BE2C (cell line): Measurements from ENCODE around the gene TLN1.

Experiments
- DNase-seq: peaks from one replicate; pipeline ENCODE4 v3.0.0-alpha.2; 2020
- H3K27me3 ChIP-seq: fragments of 250-450 bp; sonication (Bioruptor Pico); 2 replicates; pipeline ENCODE4 v1.5.1; 2020; ENCODE audit warnings: mild to moderate bottlenecking
- H3K36me3 ChIP-seq: fragments of 250-450 bp; sonication (Bioruptor Pico); 2 replicates; pipeline ENCODE4 v1.5.1; 2020; ENCODE audit warnings: mild to moderate bottlenecking
- H3K4me1 ChIP-seq: fragments of 250-450 bp; sonication (Bioruptor Pico); 2 replicates; pipeline ENCODE4 v1.5.1; 2020
- H3K4me3 ChIP-seq: 2 replicates; pipeline ENCODE4 v1.5.1; 2011; ENCODE audit warnings: low read depth, low read length
- H3K9me3 ChIP-seq: fragments of 250-450 bp; sonication (Bioruptor Pico); 2 replicates; pipeline ENCODE4 v1.5.1; 2020
- TF ChIP-seq, protein P1 (sequence below): IDR thresholded peaks from 2 replicates; pipeline ENCODE4 v1.5.1; 2012; ENCODE audit warnings: mild to moderate bottlenecking, low read depth, low read length

Gene TLN1

GRCh38 chr9:35680331-35681105 lies 51.5 kb downstream of the TLN1 start:
- DNase-seq = no peak
- 0 out of 2 replicates have a peak, but pooled peaks cover 2% of the 10 kb centered on the region for H3K4me1 ChIP-seq
- no peaks in the 10 kb centered on the region for H3K27me3 ChIP-seq
- TF ChIP-seq, protein P1, sequence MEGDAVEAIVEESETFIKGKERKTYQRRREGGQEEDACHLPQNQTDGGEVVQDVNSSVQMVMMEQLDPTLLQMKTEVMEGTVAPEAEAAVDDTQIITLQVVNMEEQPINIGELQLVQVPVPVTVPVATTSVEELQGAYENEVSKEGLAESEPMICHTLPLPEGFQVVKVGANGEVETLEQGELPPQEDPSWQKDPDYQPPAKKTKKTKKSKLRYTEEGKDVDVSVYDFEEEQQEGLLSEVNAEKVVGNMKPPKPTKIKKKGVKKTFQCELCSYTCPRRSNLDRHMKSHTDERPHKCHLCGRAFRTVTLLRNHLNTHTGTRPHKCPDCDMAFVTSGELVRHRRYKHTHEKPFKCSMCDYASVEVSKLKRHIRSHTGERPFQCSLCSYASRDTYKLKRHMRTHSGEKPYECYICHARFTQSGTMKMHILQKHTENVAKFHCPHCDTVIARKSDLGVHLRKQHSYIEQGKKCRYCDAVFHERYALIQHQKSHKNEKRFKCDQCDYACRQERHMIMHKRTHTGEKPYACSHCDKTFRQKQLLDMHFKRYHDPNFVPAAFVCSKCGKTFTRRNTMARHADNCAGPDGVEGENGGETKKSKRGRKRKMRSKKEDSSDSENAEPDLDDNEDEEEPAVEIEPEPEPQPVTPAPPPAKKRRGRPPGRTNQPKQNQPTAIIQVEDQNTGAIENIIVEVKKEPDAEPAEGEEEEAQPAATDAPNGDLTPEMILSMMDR = no peak
- H3K36me3 ChIP-seq = no peaks in the 10 kb centered on the region
- H3K9me3 ChIP-seq = no peaks in the 10 kb centered on the region
- no peak overlapping the region for H3K4me3 ChIP-seq

- DNase-seq = no peak
- Histone ChIP-seq H3K4me3 (no peak overlapping the region), H3K27me3 (no peaks in the 10 kb centered on the region), H3K36me3 (no peaks in the 10 kb centered on the region), H3K4me1 (0 out of 2 replicates have a peak, but pooled peaks cover 2% of the 10 kb centered on the region), H3K9me3 (no peaks in the 10 kb centered on the region)
- TF ChIP-seq, protein P1 = no peak
Measured at GRCh38 chr9:35679766-35680330, 52.1 kb downstream of the TLN1 start.

DNA sequence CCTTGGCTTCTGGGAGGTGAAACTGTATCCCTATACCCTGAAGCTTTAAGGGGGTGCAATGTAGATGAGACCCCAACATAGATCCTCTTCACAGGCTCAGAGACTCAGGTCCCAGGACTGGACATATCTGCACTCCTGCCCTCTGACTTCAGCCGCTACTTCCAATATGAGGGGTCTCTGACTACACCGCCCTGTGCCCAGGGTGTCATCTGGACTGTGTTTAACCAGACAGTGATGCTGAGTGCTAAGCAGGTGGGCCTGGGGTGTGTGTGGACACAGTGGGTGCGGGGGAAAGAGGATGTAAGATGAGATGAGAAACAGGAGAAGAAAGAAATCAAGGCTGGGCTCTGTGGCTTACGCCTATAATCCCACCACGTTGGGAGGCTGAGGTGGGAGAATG lies 52.9 kb downstream of the TLN1 start:
- TF ChIP-seq, protein P1 = no peak
- H3K9me3 ChIP-seq = no peaks in the 10 kb centered on the region
- no peaks in the 10 kb centered on the region for H3K36me3 ChIP-seq
- H3K4me3 ChIP-seq = no peak overlapping the region
- no peaks in the 10 kb centered on the region for H3K27me3 ChIP-seq
- no peak for DNase-seq
- H3K4me1 ChIP-seq = 0 out of 2 replicates have a peak, but pooled peaks cover 2% of the 10 kb centered on the region

DNA sequence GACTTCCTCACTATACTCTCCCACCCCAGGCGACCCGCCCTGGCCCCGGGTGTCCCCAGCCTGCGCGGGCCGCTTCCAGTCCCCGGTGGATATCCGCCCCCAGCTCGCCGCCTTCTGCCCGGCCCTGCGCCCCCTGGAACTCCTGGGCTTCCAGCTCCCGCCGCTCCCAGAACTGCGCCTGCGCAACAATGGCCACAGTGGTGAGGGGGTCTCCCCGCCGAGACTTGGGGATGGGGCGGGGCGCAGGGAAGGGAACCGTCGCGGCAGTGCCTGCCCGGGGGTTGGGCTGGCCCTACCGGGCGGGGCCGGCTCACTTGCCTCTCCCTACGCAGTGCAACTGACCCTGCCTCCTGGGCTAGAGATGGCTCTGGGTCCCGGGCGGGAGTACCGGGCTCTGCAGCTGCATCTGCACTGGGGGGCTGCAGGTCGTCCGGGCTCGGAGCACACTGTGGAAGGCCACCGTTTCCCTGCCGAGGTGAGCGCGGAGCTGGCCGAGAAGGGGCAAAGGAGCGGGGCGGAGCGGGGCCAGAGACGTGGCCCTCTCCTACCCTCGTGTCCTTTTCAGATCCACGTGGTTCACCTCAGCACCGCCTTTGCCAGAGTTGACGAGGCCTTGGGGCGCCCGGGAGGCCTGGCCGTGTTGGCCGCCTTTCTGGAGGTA lies 56.1 kb downstream of the TLN1 start:
- no peaks in the 10 kb centered on the region for H3K36me3 ChIP-seq
- TF ChIP-seq, protein P1 = no peak
- H3K4me3 ChIP-seq = peak overlapping the region; percentile 52
- no peaks in the 10 kb centered on the region for H3K4me1 ChIP-seq
- no peaks in the 10 kb centered on the region for H3K9me3 ChIP-seq
- DNase-seq = peak; percentile 85
- no peaks in the 10 kb centered on the region for H3K27me3 ChIP-seq

- TF ChIP-seq, protein P1 = no peak
- Histone ChIP-seq H3K27me3 (no peaks in the 10 kb centered on the region), H3K36me3 (no peaks in the 10 kb centered on the region), H3K4me3 (peak overlapping the region; percentile 52), H3K9me3 (no peaks in the 10 kb centered on the region), H3K4me1 (no peaks in the 10 kb centered on the region)
- no peak for DNase-seq
Measured at GRCh38 chr9:35675204-35675603, 56.8 kb downstream of the TLN1 start.

- Histone ChIP-seq H3K27me3 (no peaks in the 10 kb centered on the region), H3K4me1 (no peaks in the 10 kb centered on the region), H3K36me3 (no peaks in the 10 kb centered on the region), H3K4me3 (no peak overlapping the region), H3K9me3 (no peaks in the 10 kb centered on the region)
- TF ChIP-seq, protein P1 = no peak
- DNase-seq = no peak
Measured at GRCh38 chr9:35674025-35674361, 58.0 kb downstream of the TLN1 start.
